ENCODE data around the gene VAV3. TPM values are rescaled to one million over a fixed set of nuclear protein-coding genes. Genes with fewer than 3 reads are reported as not detected.
"Not testable (repeated sequence)": the region's sequence is repeated elsewhere in the genome, so short reads cannot be mapped to it uniquely, and the experiment has no call there.

Gene VAV3
- total RNA-seq, 5 donors from 2014 or later (not counting 1 experiment from before 2014, with no cell fraction given), result 3.7 to 13.4 (median 4.6) TPM

- ATAC-seq (replicated peaks in 1 of 4); H3K36me3 ChIP-seq (ENCODE audit: control insufficient read depth in 2 of 2, extremely low read depth in 1 of 2, insufficient read depth in 1 of 2, low read length in 1 of 2); H3K27me3 Mint-ChIP-seq; H3K4me1 Mint-ChIP-seq; H3K27ac Mint-ChIP-seq; DNase-seq; H3K27ac ChIP-seq (ENCODE audit: low read length); H3K9me3 ChIP-seq; H3K4me3 Mint-ChIP-seq; H3K27me3 ChIP-seq (replicated peaks in 1 of 2; ENCODE audit: control insufficient read depth in 2 of 2, extremely low read depth in 1 of 2, insufficient read depth in 2 of 2, low read length in 1 of 2); POLR2A ChIA-PET; H3K4me3 ChIP-seq (ENCODE audit: control insufficient read depth in 1 of 2, extremely low read depth in 1 of 2, low read length in 1 of 2); H3K4me1 ChIP-seq (ENCODE audit: control insufficient read depth in 1 of 2, extremely low read depth in 1 of 2, insufficient read depth in 2 of 2, low read length in 2 of 2); CTCF ChIA-PET; H3K9me3 Mint-ChIP-seq: not testable (repeated sequence)
- WGBS (ENCODE audit: insufficient coverage), result no CpG with 5 or more reads among the region's 3 CpGs
- peaks cover 33% of the 10 kb centered on the region for H3K36me3 Mint-ChIP-seq
Measured at GRCh38 chr1:107700651-107701050, 264.3 kb downstream of the VAV3 start.

- Histone ChIP-seq H3K9me3 (no peaks in the 10 kb centered on the region), H3K36me3 (ENCODE audit: control insufficient read depth in 2 of 2, extremely low read depth in 1 of 2, insufficient read depth in 1 of 2, low read length in 1 of 2) (peaks cover 0 to 3% of the 10 kb centered on the region in 2 donors), H3K4me3 (ENCODE audit: control insufficient read depth in 1 of 2, extremely low read depth in 1 of 2, low read length in 1 of 2) (no peak overlapping the region), H3K27ac (ENCODE audit: low read length) (no peak overlapping the region), H3K4me1 (ENCODE audit: control insufficient read depth in 1 of 2, extremely low read depth in 1 of 2, insufficient read depth in 2 of 2, low read length in 2 of 2) (no peaks in the 10 kb centered on the region), H3K27me3 (replicated peaks in 1 of 2; ENCODE audit: control insufficient read depth in 2 of 2, extremely low read depth in 1 of 2, insufficient read depth in 2 of 2, low read length in 1 of 2) (no peaks in the 10 kb centered on the region)
- H3K9me3 Mint-ChIP-seq, result no peaks in the 10 kb centered on the region
- 98% methylated on average over 5 of the region's 6 CpGs for WGBS (ENCODE audit: insufficient coverage)
- H3K36me3 Mint-ChIP-seq, result peaks cover 38% of the 10 kb centered on the region
- H3K27me3 Mint-ChIP-seq, result no peaks in the 10 kb centered on the region
- H3K4me1 Mint-ChIP-seq, result no peaks in the 10 kb centered on the region
- DNase-seq (no peak), ATAC-seq (replicated peaks in 1 of 4) (no peak)
- no peak overlapping the region for H3K4me3 Mint-ChIP-seq
- CTCF ChIA-PET, result no interaction called here
- POLR2A ChIA-PET, result no interaction called here
- no peak overlapping the region for H3K27ac Mint-ChIP-seq
Measured at GRCh38 chr1:107698161-107698560, 266.8 kb downstream of the VAV3 start.

- H3K4me1 ChIP-seq (ENCODE audit: control insufficient read depth in 1 of 2, extremely low read depth in 1 of 2, insufficient read depth in 2 of 2, low read length in 2 of 2), result no peaks in the 10 kb centered on the region
- no peaks in the 10 kb centered on the region for H3K27me3 Mint-ChIP-seq
- H3K4me3 Mint-ChIP-seq, result no peak overlapping the region
- no peaks in the 10 kb centered on the region for H3K9me3 Mint-ChIP-seq
- no peaks in the 10 kb centered on the region for H3K27me3 ChIP-seq (replicated peaks in 1 of 2; ENCODE audit: control insufficient read depth in 2 of 2, extremely low read depth in 1 of 2, insufficient read depth in 2 of 2, low read length in 1 of 2)
- H3K9me3 ChIP-seq, result no peaks in the 10 kb centered on the region
- ChIA-PET POLR2A (no interaction called here), CTCF (no interaction called here)
- no peak for ATAC-seq (replicated peaks in 1 of 4)
- WGBS (ENCODE audit: insufficient coverage), result 85% methylated on average over 3 of the region's 3 CpGs
- peaks cover 0 to 3% of the 10 kb centered on the region in 2 donors for H3K36me3 ChIP-seq (ENCODE audit: control insufficient read depth in 2 of 2, extremely low read depth in 1 of 2, insufficient read depth in 1 of 2, low read length in 1 of 2)
- peaks cover 33% of the 10 kb centered on the region for H3K36me3 Mint-ChIP-seq
- no peak overlapping the region for H3K27ac Mint-ChIP-seq
- no peak overlapping the region for H3K27ac ChIP-seq (ENCODE audit: low read length)
- no peak for DNase-seq
- no peaks in the 10 kb centered on the region for H3K4me1 Mint-ChIP-seq
- H3K4me3 ChIP-seq (ENCODE audit: control insufficient read depth in 1 of 2, extremely low read depth in 1 of 2, low read length in 1 of 2), result no peak overlapping the region
Measured at GRCh38 chr1:107695341-107695740, 269.6 kb downstream of the VAV3 start.

- Mint-ChIP-seq H3K27ac (no peak overlapping the region), H3K36me3 (peaks cover 19% of the 10 kb centered on the region), H3K9me3 (no peaks in the 10 kb centered on the region), H3K4me3 (no peak overlapping the region), H3K4me1 (no peaks in the 10 kb centered on the region), H3K27me3 (no peaks in the 10 kb centered on the region)
- 100% methylated on average over 1 of the region's 8 CpGs for WGBS (ENCODE audit: insufficient coverage)
- no peak for DNase-seq
- ATAC-seq (replicated peaks in 1 of 4), result no peak
- ChIA-PET CTCF (interaction anchor here in 1 of 2 donors (0.6 kb wide), 1 partner anchor 10 kb away, joined by 3 read pairs; no protein-coding TSS in a partner anchor), POLR2A (no interaction called here)
- Histone ChIP-seq H3K4me1 (ENCODE audit: control insufficient read depth in 1 of 2, extremely low read depth in 1 of 2, insufficient read depth in 2 of 2, low read length in 2 of 2) (no peaks in the 10 kb centered on the region), H3K27me3 (replicated peaks in 1 of 2; ENCODE audit: control insufficient read depth in 2 of 2, extremely low read depth in 1 of 2, insufficient read depth in 2 of 2, low read length in 1 of 2) (no peaks in the 10 kb centered on the region), H3K4me3 (ENCODE audit: control insufficient read depth in 1 of 2, extremely low read depth in 1 of 2, low read length in 1 of 2) (no peak overlapping the region), H3K36me3 (ENCODE audit: control insufficient read depth in 2 of 2, extremely low read depth in 1 of 2, insufficient read depth in 1 of 2, low read length in 1 of 2) (peaks cover 0 to 3% of the 10 kb centered on the region in 2 donors), H3K27ac (ENCODE audit: low read length) (no peak overlapping the region), H3K9me3 (no peaks in the 10 kb centered on the region)
Measured at GRCh38 chr1:107692580-107693345, 272.2 kb downstream of the VAV3 start.

GRCh38 chr1:107691540-107691939, 273.4 kb downstream of the VAV3 start:
- Histone ChIP-seq H3K4me3 (ENCODE audit: control insufficient read depth in 1 of 2, extremely low read depth in 1 of 2, low read length in 1 of 2) (no peak overlapping the region), H3K9me3 (no peaks in the 10 kb centered on the region), H3K4me1 (ENCODE audit: control insufficient read depth in 1 of 2, extremely low read depth in 1 of 2, insufficient read depth in 2 of 2, low read length in 2 of 2) (no peaks in the 10 kb centered on the region), H3K36me3 (ENCODE audit: control insufficient read depth in 2 of 2, extremely low read depth in 1 of 2, insufficient read depth in 1 of 2, low read length in 1 of 2) (peaks cover 0 to 3% of the 10 kb centered on the region in 2 donors), H3K27me3 (replicated peaks in 1 of 2; ENCODE audit: control insufficient read depth in 2 of 2, extremely low read depth in 1 of 2, insufficient read depth in 2 of 2, low read length in 1 of 2) (no peaks in the 10 kb centered on the region), H3K27ac (ENCODE audit: low read length) (no peak overlapping the region)
- DNase-seq (no peak), ATAC-seq (replicated peaks in 1 of 4) (no peak)
- no peaks in the 10 kb centered on the region for H3K9me3 Mint-ChIP-seq
- ChIA-PET CTCF (no interaction called here), POLR2A (no interaction called here)
- H3K4me3 Mint-ChIP-seq, result no peak overlapping the region
- no peaks in the 10 kb centered on the region for H3K4me1 Mint-ChIP-seq
- peaks cover 16% of the 10 kb centered on the region for H3K36me3 Mint-ChIP-seq
- no peak overlapping the region for H3K27ac Mint-ChIP-seq
- H3K27me3 Mint-ChIP-seq, result no peaks in the 10 kb centered on the region

GRCh38 chr1:107690491-107690890, 274.5 kb downstream of the VAV3 start:
- H3K27ac ChIP-seq (ENCODE audit: low read length), result no peak overlapping the region
- ATAC-seq (replicated peaks in 1 of 4), result no peak
- ChIA-PET CTCF (no interaction called here), POLR2A (no interaction called here)
- 80% methylated on average over 1 of the region's 2 CpGs for WGBS (ENCODE audit: insufficient coverage)
- Mint-ChIP-seq H3K27ac (no peak overlapping the region), H3K4me1 (no peaks in the 10 kb centered on the region), H3K27me3 (no peaks in the 10 kb centered on the region), H3K36me3 (peaks cover 14% of the 10 kb centered on the region), H3K9me3 (no peaks in the 10 kb centered on the region), H3K4me3 (no peak overlapping the region)
- H3K4me3 ChIP-seq (ENCODE audit: control insufficient read depth in 1 of 2, extremely low read depth in 1 of 2, low read length in 1 of 2), result no peak overlapping the region
- H3K36me3 ChIP-seq (ENCODE audit: control insufficient read depth in 2 of 2, extremely low read depth in 1 of 2, insufficient read depth in 1 of 2, low read length in 1 of 2), result peaks cover 0 to 3% of the 10 kb centered on the region in 2 donors
- H3K9me3 ChIP-seq, result no peaks in the 10 kb centered on the region
- no peaks in the 10 kb centered on the region for H3K27me3 ChIP-seq (replicated peaks in 1 of 2; ENCODE audit: control insufficient read depth in 2 of 2, extremely low read depth in 1 of 2, insufficient read depth in 2 of 2, low read length in 1 of 2)
- no peak for DNase-seq
- H3K4me1 ChIP-seq (ENCODE audit: control insufficient read depth in 1 of 2, extremely low read depth in 1 of 2, insufficient read depth in 2 of 2, low read length in 2 of 2), result no peaks in the 10 kb centered on the region

DNA sequence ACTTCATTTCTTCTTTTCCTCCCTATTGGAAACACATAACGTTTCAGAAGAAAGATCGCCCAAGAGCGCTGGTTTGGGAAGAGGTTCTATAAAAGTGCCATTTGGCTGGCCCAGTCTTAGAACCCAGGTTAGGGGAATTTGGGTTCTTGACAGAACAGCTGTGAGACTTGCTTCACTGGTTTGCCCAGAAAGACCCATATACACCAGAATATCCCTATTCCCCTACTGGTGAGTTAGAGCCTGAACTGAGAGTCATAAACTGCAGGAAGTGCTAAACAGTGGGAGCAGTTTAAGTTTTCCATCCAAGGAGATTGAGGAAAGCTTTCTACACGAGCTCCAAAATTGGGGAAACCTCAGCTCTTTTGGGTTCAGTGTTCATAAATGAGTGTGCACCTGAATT, 275.2 kb downstream of the VAV3 start:
- Histone ChIP-seq H3K9me3 (no peaks in the 10 kb centered on the region), H3K27me3 (replicated peaks in 1 of 2; ENCODE audit: control insufficient read depth in 2 of 2, extremely low read depth in 1 of 2, insufficient read depth in 2 of 2, low read length in 1 of 2) (no peaks in the 10 kb centered on the region), H3K4me1 (ENCODE audit: control insufficient read depth in 1 of 2, extremely low read depth in 1 of 2, insufficient read depth in 2 of 2, low read length in 2 of 2) (no peaks in the 10 kb centered on the region), H3K36me3 (ENCODE audit: control insufficient read depth in 2 of 2, extremely low read depth in 1 of 2, insufficient read depth in 1 of 2, low read length in 1 of 2) (peaks cover 0 to 3% of the 10 kb centered on the region in 2 donors), H3K4me3 (ENCODE audit: control insufficient read depth in 1 of 2, extremely low read depth in 1 of 2, low read length in 1 of 2) (no peak overlapping the region), H3K27ac (ENCODE audit: low read length) (no peak overlapping the region)
- Mint-ChIP-seq H3K4me3 (no peak overlapping the region), H3K4me1 (no peaks in the 10 kb centered on the region), H3K27ac (no peak overlapping the region), H3K9me3 (no peaks in the 10 kb centered on the region), H3K27me3 (no peaks in the 10 kb centered on the region), H3K36me3 (peaks cover 9% of the 10 kb centered on the region)
- DNase-seq, result no peak
- CTCF ChIA-PET, result no interaction called here
- POLR2A ChIA-PET, result no interaction called here
- no CpG with 5 or more reads among the region's 4 CpGs for WGBS (ENCODE audit: insufficient coverage)
- no peak for ATAC-seq (replicated peaks in 1 of 4)

All from T-cell (primary cell).